Measurements from ENCODE around the gene STIM2. TPM values are rescaled to one million over a fixed set of nuclear protein-coding genes. Genes with fewer than 3 reads are reported as not detected.
"Not testable (repeated sequence)": the region's sequence is repeated elsewhere in the genome, so short reads cannot be mapped to it uniquely, and the experiment has no call there.

The STIM2 gene
- total and polyA plus RNA-seq, 2 donors, result 14.9 to 34.9 TPM

- Histone ChIP-seq H3K4me1 (ENCODE audit: insufficient read depth) (no peaks in the 10 kb centered on the region), H3K27ac (ENCODE audit: low read depth) (no peak overlapping the region), H3K4me3 (ENCODE audit: low read depth, low read length) (no peak overlapping the region), H3K36me3 (ENCODE audit: insufficient read depth) (no peaks in the 10 kb centered on the region)
- no peak for DNase-seq (ENCODE audit: extremely low spot score)
- 59% methylated on average over 5 of the region's 5 CpGs for WGBS
These were observed 82.8 kb downstream of the STIM2 start for GRCh38 chr4:26943391-26943790.

DNA sequence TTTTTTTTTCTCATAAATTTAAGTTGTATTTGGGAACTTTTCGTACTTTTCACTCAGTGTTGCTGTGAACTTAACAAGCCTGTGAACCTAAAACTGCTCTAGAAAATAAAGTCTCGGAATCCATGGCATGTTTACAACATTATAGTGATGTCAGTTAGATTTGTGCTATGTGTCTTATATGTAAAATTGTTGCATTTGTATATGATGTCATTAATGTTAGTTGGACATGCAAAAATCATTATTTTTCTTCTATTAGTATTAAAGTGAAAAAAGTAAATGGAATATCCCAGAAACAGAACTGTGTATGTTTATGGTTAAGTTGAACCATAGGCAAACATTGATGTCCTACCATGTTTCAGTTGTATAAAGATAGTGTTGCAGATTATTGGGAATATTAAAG is 85.2 kb downstream of the STIM2 start:
- no peak for DNase-seq (ENCODE audit: extremely low spot score)
- H3K4me1 ChIP-seq (ENCODE audit: insufficient read depth), result no peaks in the 10 kb centered on the region
- H3K36me3 ChIP-seq (ENCODE audit: insufficient read depth), result no peaks in the 10 kb centered on the region
- 96% methylated on average over 2 of the region's 2 CpGs for WGBS
- no peak overlapping the region for H3K4me3 ChIP-seq (ENCODE audit: low read depth, low read length)
- H3K27ac ChIP-seq (ENCODE audit: low read depth), result no peak overlapping the region

DNA sequence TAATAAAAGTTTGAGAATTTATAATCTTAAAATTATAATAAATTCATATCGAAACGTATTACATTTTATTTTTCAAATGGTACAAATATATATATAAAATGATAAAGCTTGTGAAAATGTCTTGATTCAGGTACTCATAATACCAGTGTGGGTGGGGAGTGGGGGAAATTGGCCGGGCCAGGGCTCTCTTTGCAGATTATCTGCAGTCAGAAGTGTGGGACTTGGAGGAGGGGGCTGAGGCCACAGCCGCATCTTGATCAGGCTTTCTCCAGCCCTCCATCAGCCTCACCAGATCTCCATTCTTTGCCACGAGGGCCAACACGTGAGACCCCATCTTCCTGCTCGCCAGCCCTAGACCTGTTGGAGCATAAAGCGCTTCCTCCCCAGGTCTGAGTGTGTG is 86.7 kb downstream of the STIM2 start:
- 91% methylated on average over 8 of the region's 8 CpGs for WGBS
- Histone ChIP-seq H3K4me3 (ENCODE audit: low read depth, low read length) (no peak overlapping the region), H3K36me3 (ENCODE audit: insufficient read depth) (no peaks in the 10 kb centered on the region), H3K27ac (ENCODE audit: low read depth) (no peak overlapping the region), H3K4me1 (ENCODE audit: insufficient read depth) (no peaks in the 10 kb centered on the region)
- no peak for DNase-seq (ENCODE audit: extremely low spot score)

DNA sequence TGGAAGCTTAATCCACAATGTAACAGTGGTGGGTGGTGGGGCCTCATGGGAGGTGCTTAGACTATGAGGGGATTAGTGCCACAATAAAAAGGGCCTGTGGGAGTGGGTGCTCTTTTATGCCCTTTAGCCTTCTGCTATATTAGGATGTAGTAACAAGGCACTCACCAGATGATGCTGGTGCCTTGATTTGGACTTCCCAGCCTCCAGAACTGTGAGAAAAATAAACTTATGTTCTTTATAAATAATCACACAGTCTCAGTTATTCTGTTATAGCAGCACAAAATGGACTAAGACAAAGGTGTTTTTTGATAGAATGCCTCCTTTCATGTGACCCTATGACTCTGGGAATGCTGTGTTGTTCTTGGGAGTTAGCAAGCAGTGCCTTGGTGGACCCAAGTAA is 89.8 kb downstream of the STIM2 start:
- H3K36me3 ChIP-seq (ENCODE audit: insufficient read depth), result no peaks in the 10 kb centered on the region
- DNase-seq (ENCODE audit: extremely low spot score), result no peak

GRCh38 chr4:26952891-26953290 is 92.2 kb downstream of the STIM2 start:
- Histone ChIP-seq H3K36me3 (ENCODE audit: insufficient read depth) (no peaks in the 10 kb centered on the region), H3K4me3 (ENCODE audit: low read depth, low read length) (no peak overlapping the region), H3K27ac (ENCODE audit: low read depth) (no peak overlapping the region), H3K4me1 (ENCODE audit: insufficient read depth) (no peaks in the 10 kb centered on the region)
- no peak for DNase-seq (ENCODE audit: extremely low spot score)
- 93% methylated on average over 2 of the region's 2 CpGs for WGBS

More for the DNA sequence above, 89.8 kb downstream of the STIM2 start:
- Histone ChIP-seq H3K27ac (ENCODE audit: low read depth) (no peak overlapping the region), H3K4me1 (ENCODE audit: insufficient read depth) (no peaks in the 10 kb centered on the region), H3K4me3 (ENCODE audit: low read depth, low read length) (no peak overlapping the region)

- no peaks in the 10 kb centered on the region for H3K4me1 ChIP-seq (ENCODE audit: insufficient read depth)
- H3K27ac ChIP-seq (ENCODE audit: low read depth), result no peak overlapping the region
- H3K4me3 ChIP-seq (ENCODE audit: low read depth, low read length), result no peak overlapping the region
- DNase-seq (ENCODE audit: extremely low spot score), result no peak
- whole genome bisulfite sequencing, result 76% methylated on average over 2 of the region's 2 CpGs
- no peaks in the 10 kb centered on the region for H3K36me3 ChIP-seq (ENCODE audit: insufficient read depth)
These were observed 92.7 kb downstream of the STIM2 start for GRCh38 chr4:26953366-26953765.

DNA sequence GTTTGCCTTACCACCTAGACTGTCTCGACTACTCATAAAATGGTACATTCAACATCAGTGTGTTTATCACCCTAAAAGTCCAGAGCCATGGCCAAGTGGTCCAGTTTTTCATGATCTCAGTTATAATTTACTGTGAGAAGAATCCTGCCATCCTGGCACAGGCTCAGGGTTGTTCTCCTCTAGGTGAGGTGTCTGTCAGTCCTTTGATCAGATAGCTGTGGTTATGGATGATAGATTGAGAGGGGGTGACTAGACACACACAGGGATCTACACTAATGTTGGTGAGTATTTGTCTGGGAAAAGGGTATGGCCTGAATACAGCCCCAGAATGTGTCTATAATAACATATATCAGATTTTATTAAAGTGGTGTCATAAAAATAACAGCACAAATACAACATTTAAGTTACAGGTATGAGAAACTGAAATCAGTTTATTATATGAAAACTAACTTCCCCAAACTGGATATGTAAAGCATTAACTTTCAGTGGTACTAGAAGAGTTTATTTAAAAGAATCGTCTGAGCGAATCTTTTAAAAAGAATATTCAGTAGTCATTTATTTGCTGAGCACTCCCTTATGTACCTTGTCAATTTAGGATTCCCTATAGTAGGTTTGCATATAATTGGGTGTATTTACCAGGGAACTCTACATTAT is 93.3 kb downstream of the STIM2 start:
- WGBS, result 84% methylated on average over 3 of the region's 3 CpGs
- DNase-seq (ENCODE audit: extremely low spot score), result no peak
- H3K36me3 ChIP-seq (ENCODE audit: insufficient read depth), result no peaks in the 10 kb centered on the region
- no peaks in the 10 kb centered on the region for H3K4me1 ChIP-seq (ENCODE audit: insufficient read depth)
- H3K4me3 ChIP-seq (ENCODE audit: low read depth, low read length), result no peak overlapping the region
- H3K27ac ChIP-seq (ENCODE audit: low read depth), result no peak overlapping the region

- Histone ChIP-seq H3K4me1 (ENCODE audit: insufficient read depth) (no peaks in the 10 kb centered on the region), H3K36me3 (ENCODE audit: insufficient read depth) (no peaks in the 10 kb centered on the region), H3K4me3 (ENCODE audit: low read depth, low read length) (no peak overlapping the region), H3K27ac (ENCODE audit: low read depth) (no peak overlapping the region)
- WGBS, result 57% methylated on average over 2 of the region's 2 CpGs
- DNase-seq (ENCODE audit: extremely low spot score), result no peak
These were observed 94.6 kb downstream of the STIM2 start for GRCh38 chr4:26955241-26955640.

DNA sequence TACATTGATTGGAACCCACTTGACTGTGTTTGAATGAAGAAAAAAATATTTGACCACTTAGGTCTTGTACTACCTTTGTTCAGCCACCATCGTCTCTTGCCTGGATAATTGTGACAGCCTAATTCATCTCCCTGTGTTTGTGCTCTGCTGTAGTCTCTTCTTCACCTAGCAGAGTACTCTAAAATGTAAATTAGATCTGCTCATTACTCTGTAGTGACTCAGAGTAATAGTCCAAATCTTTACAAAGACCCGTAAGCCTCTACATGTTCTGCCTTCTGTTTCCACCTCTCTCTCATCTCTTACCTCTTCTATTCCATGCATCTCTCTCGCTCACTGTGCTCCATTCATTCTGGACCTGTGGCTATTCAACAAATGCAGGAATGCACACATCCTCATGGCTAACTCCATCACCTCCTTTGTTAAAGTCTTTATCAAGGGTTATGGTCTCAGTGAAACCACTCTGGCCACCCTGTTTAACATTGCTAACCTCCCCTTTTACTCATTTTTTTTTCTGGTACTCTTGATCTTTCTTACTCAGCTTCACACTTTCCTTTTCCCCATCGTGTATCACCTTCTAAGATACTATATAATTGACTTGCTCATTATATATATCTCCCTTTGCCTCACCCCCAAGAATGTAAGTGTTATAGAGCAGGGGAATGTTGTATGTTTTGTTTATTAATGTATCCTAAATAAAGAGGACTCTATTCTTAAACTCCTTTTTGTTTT is 98.4 kb downstream of the STIM2 start:
- Histone ChIP-seq H3K36me3 (ENCODE audit: insufficient read depth) (no peaks in the 10 kb centered on the region), H3K4me1 (ENCODE audit: insufficient read depth) (no peaks in the 10 kb centered on the region), H3K4me3 (ENCODE audit: low read depth, low read length) (no peak overlapping the region), H3K27ac (ENCODE audit: low read depth) (no peak overlapping the region)
- WGBS, result 89% methylated on average over 4 of the region's 4 CpGs
- DNase-seq (ENCODE audit: extremely low spot score), result no peak

DNA sequence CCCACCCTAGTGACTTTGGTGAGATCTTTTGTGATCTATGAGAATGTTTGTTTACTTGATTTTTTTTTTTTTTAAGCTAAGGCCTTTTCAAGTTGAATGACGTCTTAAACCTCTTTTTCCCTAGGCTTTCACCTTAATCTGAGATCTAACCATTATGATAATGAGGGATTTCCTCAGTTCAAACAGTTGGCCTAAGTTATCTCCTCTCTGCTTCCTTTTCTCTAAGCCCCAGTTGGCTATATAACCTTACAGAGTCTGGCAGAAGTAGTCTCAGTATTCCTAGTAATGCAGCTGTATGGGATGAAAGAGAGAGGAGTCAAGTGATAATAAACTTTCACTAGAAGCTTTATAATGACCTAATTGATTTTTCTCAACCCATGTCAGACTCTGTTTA is 99.0 kb downstream of the STIM2 start:
- Histone ChIP-seq H3K4me1 (ENCODE audit: insufficient read depth) (no peaks in the 10 kb centered on the region), H3K4me3 (ENCODE audit: low read depth, low read length) (no peak overlapping the region), H3K27ac (ENCODE audit: low read depth) (no peak overlapping the region), H3K36me3 (ENCODE audit: insufficient read depth) (no peaks in the 10 kb centered on the region)
- no peak for DNase-seq (ENCODE audit: extremely low spot score)
- WGBS, result 35% methylated on average over 1 of the region's 1 CpG

- H3K27ac ChIP-seq (ENCODE audit: low read depth), result no peak overlapping the region
- DNase-seq (ENCODE audit: extremely low spot score), result no peak
- H3K4me1 ChIP-seq (ENCODE audit: insufficient read depth), result no peaks in the 10 kb centered on the region
- no peak overlapping the region for H3K4me3 ChIP-seq (ENCODE audit: low read depth, low read length)
- H3K36me3 ChIP-seq (ENCODE audit: insufficient read depth), result no peaks in the 10 kb centered on the region
These were observed 102.1 kb downstream of the STIM2 start for GRCh38 chr4:26962720-26963119.

- DNase-seq (ENCODE audit: extremely low spot score), result no peak
- no peak overlapping the region for H3K27ac ChIP-seq (ENCODE audit: low read depth)
These were observed 103.9 kb downstream of the STIM2 start for GRCh38 chr4:26964512-26964911.

GRCh38 chr4:26964994-26965393 is 104.4 kb downstream of the STIM2 start:
- H3K36me3 ChIP-seq (ENCODE audit: insufficient read depth), result no peaks in the 10 kb centered on the region
- 78% methylated on average over 1 of the region's 1 CpG for WGBS
- H3K27ac ChIP-seq (ENCODE audit: low read depth), result no peak overlapping the region
- H3K4me3 ChIP-seq (ENCODE audit: low read depth, low read length), result no peak overlapping the region
- no peak for DNase-seq (ENCODE audit: extremely low spot score)
- H3K4me1 ChIP-seq (ENCODE audit: insufficient read depth), result no peaks in the 10 kb centered on the region

More at GRCh38 chr4:26964512-26964911, 103.9 kb downstream of the STIM2 start:
- no peaks in the 10 kb centered on the region for H3K36me3 ChIP-seq (ENCODE audit: insufficient read depth)
- H3K4me3 ChIP-seq (ENCODE audit: low read depth, low read length), result no peak overlapping the region
- WGBS, result 34% methylated on average over 1 of the region's 1 CpG
- no peaks in the 10 kb centered on the region for H3K4me1 ChIP-seq (ENCODE audit: insufficient read depth)

GRCh38 chr4:26975464-26976181 is 115.0 kb downstream of the STIM2 start:
- DNase-seq (ENCODE audit: extremely low spot score); H3K36me3 ChIP-seq (ENCODE audit: insufficient read depth); H3K27ac ChIP-seq (ENCODE audit: low read depth); H3K4me3 ChIP-seq (ENCODE audit: low read depth, low read length); H3K4me1 ChIP-seq (ENCODE audit: insufficient read depth): not testable (repeated sequence)
- 97% methylated on average over 12 of the region's 12 CpGs for WGBS
